Epithelial cell of umbilical artery (primary cell): Measurements from ENCODE around the gene TSPYL6. TPM values are rescaled to one million over a fixed set of nuclear protein-coding genes. Genes with fewer than 3 reads are reported as not detected.

Experiments
- total RNA-seq: library from RNA; depleted of rRNA; stranded (reverse); fragments of >200 nt; gene quantifications from 2 replicates; pipeline ENCODE4 v1.2.3, GENCODE V29; 2014

TSPYL6 gene
- total RNA-seq, result not detected in 2 replicates

GRCh38 chr2:54256091-54256694 lies at the start of gene TSPYL6:
Gene TSPYL6 (minus strand): TSS chr2:54256229. CDS start chr2:54256151, 78 bp downstream.

Other genes with a start within 250 kb of the TSPYL6 start
- gene ACYP2, start 140.6 kb downstream of the TSPYL6 start, total RNA-seq, result 3.9 and 4.1 TPM in 2 replicates
- gene SPTBN1, start 200.1 kb upstream of the TSPYL6 start, total RNA-seq, result 258 and 286 TPM in 2 replicates